D721Med (cell line): ENCODE measurements around the gene TRPT1.
A peak's percentile ranks its signal among the peaks of the same experiment; 100 is the strongest.

Experiments
- DNase-seq: peaks from one replicate; pipeline ENCODE4 v3.0.0; 2011; ENCODE audit warnings: low spot score; ENCODE audit not compliant: insufficient read length
- FAIRE-seq: peaks from 2 replicates; lab custom pipeline; 2011; peaks lifted over from hg19 to GRCh38; lab: Jason Lieb, UNC
- CTCF ChIP-seq: IDR thresholded peaks from 2 replicates; pipeline ENCODE4 v1.5.1; 2012; ENCODE audit warnings: mild to moderate bottlenecking, control low read depth; ENCODE audit not compliant: insufficient read depth; ENCODE audit errors: missing control alignments

The TRPT1 gene

GRCh38 chr11:64225608-64226506, at the start of gene TRPT1, which contains the start of gene NUDT22:
Gene TRPT1, minus strand, starts transcription at chr11:64226186. Its CDS starts 326 bp downstream, at chr11:64225860.
Gene NUDT22, plus strand, starts transcription at chr11:64226274. Its CDS starts 379 bp downstream, at chr11:64226653.
- FAIRE-seq (no peak), DNase-seq (peak; percentile 92)
- TF ChIP-seq CTCF = peak; percentile 12

- no peak for FAIRE-seq
- TF ChIP-seq CTCF = no peak
These were observed 49.2 kb upstream of the TRPT1 start for GRCh38 chr11:64275031-64275800.

GRCh38 chr11:64269540-64270220, 43.7 kb upstream of the TRPT1 start:
- no peak for DNase-seq
- TF ChIP-seq CTCF = no peak
- FAIRE-seq = no peak

More at GRCh38 chr11:64275031-64275800, 49.2 kb upstream of the TRPT1 start:
- DNase-seq = no peak

- TF ChIP-seq CTCF = no peak
- FAIRE-seq = no peak
- no peak for DNase-seq
These were observed 43.0 kb upstream of the TRPT1 start for GRCh38 chr11:64268893-64269539.

- DNase-seq (no peak), FAIRE-seq (no peak)
- TF ChIP-seq CTCF = no peak
These were observed 42.3 kb upstream of the TRPT1 start for GRCh38 chr11:64268025-64268892.
